RWPE1 (cell line): ENCODE measurements around the gene NEURL1.

Experiments
- CTCF ChIA-PET: fragments of 350-600 bp; sonication (Branson Sonifier 250); formaldehyde crosslinking; extraction: SDS; loops from one replicate; lab custom pipeline; 2021; lab: Yijun Ruan, JAX
- POLR2A ChIA-PET: fragments of 400-600 bp; formaldehyde crosslinking; extraction: SDS; loops from one replicate; lab custom pipeline; 2020; ENCODE audit warnings: antibody characterized with exemption; ENCODE audit not compliant: low non-redundant PET; lab: Yijun Ruan, JAX
- DNase-seq: peaks from one replicate; pipeline ENCODE4 v3.0.0; 2012; ENCODE audit warnings: low spot score
- H3K27ac ChIP-seq: fragments of 450-650 bp; 2 replicates; pipeline ENCODE4 v1.5.1; 2017
- TF ChIP-seq, protein P1 (sequence below): fragments of 450-650 bp; conservative IDR thresholded peaks from 2 replicates; pipeline ENCODE4 v1.5.1; 2017; ENCODE audit warnings: low read depth, mild to moderate bottlenecking

NEURL1 gene

DNA sequence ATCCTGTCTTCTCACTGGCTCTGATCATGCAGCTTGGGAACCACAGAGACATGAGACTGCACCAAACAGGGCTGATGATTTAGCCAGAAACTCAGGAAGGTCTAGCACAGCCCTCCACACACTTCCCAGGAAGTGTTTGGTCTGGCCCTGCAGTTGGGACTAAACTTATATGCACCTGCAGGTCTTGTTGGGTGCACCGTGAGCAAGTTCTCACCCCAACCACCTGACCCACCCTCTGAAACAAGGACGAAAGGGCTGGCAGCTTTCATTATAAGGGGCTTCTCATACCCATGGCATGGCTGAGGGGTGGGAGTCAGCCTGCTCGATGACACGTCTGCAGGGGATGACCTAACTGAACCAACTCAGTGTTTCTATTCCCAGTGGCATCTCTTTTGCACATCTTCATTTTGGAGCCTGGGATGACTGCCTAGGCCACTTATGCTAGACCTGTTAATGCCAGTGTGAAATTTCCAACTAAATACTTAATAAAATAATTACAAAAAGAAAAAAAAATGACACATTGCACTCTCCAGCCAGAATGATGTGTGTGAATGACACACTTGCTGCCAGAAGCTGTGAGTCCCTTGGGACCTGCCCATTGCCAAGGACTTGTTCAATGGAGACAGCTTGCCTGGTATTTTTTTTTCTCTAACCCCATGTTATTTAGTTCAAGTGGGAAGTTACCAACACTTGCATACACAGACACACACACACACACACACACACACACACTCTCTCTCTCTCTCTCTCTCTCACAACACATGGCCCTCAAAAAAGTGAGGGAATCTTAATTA is 102.6 kb downstream of the NEURL1 start:
- TF ChIP-seq, protein P1, sequence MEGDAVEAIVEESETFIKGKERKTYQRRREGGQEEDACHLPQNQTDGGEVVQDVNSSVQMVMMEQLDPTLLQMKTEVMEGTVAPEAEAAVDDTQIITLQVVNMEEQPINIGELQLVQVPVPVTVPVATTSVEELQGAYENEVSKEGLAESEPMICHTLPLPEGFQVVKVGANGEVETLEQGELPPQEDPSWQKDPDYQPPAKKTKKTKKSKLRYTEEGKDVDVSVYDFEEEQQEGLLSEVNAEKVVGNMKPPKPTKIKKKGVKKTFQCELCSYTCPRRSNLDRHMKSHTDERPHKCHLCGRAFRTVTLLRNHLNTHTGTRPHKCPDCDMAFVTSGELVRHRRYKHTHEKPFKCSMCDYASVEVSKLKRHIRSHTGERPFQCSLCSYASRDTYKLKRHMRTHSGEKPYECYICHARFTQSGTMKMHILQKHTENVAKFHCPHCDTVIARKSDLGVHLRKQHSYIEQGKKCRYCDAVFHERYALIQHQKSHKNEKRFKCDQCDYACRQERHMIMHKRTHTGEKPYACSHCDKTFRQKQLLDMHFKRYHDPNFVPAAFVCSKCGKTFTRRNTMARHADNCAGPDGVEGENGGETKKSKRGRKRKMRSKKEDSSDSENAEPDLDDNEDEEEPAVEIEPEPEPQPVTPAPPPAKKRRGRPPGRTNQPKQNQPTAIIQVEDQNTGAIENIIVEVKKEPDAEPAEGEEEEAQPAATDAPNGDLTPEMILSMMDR, result no peak
- CTCF ChIA-PET, result interaction anchor here (1.4 kb wide), 1 partner anchor 90 kb away, joined by 3 read pairs; no protein-coding TSS in a partner anchor
- H3K27ac ChIP-seq, result no peak overlapping the region
- POLR2A ChIA-PET, result interaction anchor here (0.5 kb wide), 1 partner anchor 38 kb away, joined by 11 read pairs; no protein-coding TSS in a partner anchor
- no peak for DNase-seq

DNA sequence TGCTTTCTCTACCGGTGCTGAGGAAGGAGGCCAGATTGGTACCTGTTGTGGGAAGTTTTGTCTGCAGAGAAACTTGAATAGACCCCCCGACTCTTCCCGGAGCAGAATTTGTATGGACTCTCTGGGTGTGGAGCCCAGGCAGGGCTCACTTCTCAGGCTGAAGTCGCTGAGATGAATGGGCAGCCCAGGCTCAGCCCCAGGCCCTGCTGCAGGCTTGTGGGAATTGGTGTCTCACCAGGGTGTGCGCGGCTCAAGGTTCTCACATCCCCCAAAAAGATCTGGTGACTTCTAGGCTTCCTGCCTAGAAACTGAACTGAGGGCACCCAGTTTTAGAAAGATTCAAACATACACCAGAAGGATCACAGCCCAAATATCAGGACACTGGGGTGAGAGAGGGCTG is 103.5 kb downstream of the NEURL1 start:
- CTCF ChIA-PET, result interaction anchor here (1.1 to 1.4 kb wide), 2 partner anchors 9 to 90 kb away, joined by 3 to 4 read pairs; no protein-coding TSS in a partner anchor
- POLR2A ChIA-PET, result interaction anchor here (0.5 kb wide), 1 partner anchor 37 kb away, joined by 11 read pairs; no protein-coding TSS in a partner anchor
- TF ChIP-seq, protein P1, result no peak
- H3K27ac ChIP-seq, result peak overlapping the region; percentile 6; the same call in 1 of the 2 replicates
- DNase-seq, result no peak

DNA sequence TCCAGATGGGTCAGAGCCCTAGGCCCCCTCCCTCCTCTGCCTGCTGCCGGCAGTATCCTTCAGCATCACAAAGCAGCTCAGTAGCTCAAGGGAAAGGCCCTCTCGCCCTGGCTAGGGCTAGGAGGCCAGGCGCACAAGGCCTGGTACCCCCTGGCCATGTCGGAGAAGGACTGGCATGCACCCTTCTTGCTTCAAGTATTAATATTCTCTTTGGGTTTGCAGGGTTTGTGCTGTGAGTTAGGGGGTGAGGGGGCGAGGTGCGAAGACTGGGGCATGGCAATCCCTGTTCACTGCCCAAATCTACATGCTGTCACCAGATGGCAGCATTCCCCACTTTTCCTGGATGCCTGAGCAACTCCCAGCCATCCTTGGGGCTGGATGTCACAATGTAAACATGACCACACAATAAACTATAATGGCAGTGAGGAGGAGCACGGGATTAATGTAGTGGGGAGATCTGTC is 105.2 kb downstream of the NEURL1 start:
- POLR2A ChIA-PET, result interaction anchor here (0.7 kb wide), 1 partner anchor 109 kb away, joined by 4 read pairs; no protein-coding TSS in a partner anchor

DNA sequence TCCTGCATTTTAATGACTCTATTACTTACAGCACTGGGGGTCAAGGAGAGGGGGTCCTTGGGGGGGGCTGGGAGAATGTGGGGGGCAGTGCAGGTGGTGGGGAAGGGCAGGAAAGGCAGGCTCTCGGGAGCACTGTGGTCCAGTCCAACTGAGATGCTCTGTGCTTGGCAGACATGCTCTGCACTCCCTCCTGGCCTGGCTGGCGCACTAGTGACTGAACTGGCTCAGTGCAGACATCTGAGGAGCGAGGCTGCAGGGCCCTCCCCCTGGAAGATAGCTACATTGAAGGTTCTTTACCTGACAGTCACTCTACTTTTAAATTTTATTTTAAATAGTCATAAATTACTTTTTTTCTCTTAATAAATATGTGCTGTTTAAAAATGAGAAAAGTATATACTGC is 105.7 kb downstream of the NEURL1 start:
- ChIA-PET POLR2A (interaction anchor here (0.7 kb wide), 1 partner anchor 109 kb away, joined by 4 read pairs; no protein-coding TSS in a partner anchor), CTCF (interaction anchor here (0.7 to 0.8 kb wide), 2 partner anchors 13 kb away, joined by 3 to 4 read pairs; no protein-coding TSS in a partner anchor)
- peak overlapping the region; percentile 48 for H3K27ac ChIP-seq
- DNase-seq, result no peak
- TF ChIP-seq, protein P1, result no peak

More for the DNA sequence above, 105.2 kb downstream of the NEURL1 start:
- TF ChIP-seq, protein P1, result peak; percentile 69
- peak; percentile 80 for DNase-seq
- CTCF ChIA-PET, result interaction anchor here (0.5 to 1.0 kb wide), 10 partner anchors 9 to 423 kb away, joined by 3 to 5 read pairs (median 4); no protein-coding TSS in a partner anchor
- H3K27ac ChIP-seq, result no peak overlapping the region; the same call in 1 of the 2 replicates

DNA sequence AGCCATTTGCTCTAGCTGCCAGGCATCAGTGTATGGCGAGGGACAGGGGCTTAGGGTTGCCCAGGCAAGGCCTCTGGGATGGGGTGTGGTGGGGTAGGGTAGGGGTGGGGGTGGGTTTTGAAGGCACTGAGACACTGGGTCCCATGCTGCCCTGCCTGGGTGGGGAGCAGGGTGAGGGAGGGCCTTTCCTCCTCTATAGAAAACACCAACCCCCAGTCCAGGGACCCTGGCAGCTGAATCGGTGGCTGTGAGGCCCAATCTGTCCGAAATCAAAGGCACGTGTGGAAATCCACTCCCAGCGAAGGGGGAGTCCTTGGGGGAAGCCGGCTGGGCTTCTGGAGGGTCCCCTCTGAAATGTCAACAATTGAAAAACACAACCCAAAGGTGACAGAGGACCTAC is 106.4 kb downstream of the NEURL1 start:
- CTCF ChIA-PET, result interaction anchor here (0.6 kb wide), 1 partner anchor 67 kb away, joined by 3 read pairs; no protein-coding TSS in a partner anchor
- H3K27ac ChIP-seq, result peak overlapping the region; percentile 54
- POLR2A ChIA-PET, result no interaction called here

More for the DNA sequence above, 106.4 kb downstream of the NEURL1 start:
- no peak for DNase-seq
- TF ChIP-seq, protein P1, result no peak
